ENCODE results near the gene MFNG.

DNA sequence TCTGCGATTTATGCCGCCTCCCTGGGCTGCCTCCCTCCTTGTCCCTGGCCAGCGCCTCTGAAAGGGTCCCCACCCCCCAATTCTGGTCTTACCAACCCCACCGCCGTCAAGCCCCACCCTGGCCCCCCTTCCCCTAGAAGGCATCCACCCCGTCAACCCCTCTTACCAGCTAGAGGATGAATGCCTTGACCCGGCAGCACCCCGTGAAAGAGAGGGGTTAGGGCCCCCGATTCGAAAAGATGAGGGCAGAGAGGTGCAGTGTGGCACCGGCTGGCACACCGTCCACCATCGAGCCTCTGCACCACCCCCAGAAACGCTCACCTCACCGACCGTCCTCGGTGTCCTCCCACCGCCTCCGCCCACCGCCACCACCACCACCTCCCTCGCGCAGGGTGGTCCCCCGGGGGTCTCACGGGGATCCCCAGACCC is 59.5 kb downstream of the MFNG start:
- TF ChIP-seq CTCF (IDR thresholded peaks at IDR 0.05) (no peak), POLR2A (IDR thresholded peaks at IDR 0.05) (no peak), EP300 (IDR thresholded peaks at IDR 0.05) (no peak)
